H1 (cell line): ENCODE data around the gene MT1X. TPM values are rescaled to one million over a fixed set of nuclear protein-coding genes. Genes with fewer than 3 reads are reported as not detected.

ENCODE experiments used
- ASH2L ChIP-seq: fragments of 200-600, 300-600 bp; sonication (generic); IDR thresholded peaks from one replicate; pipeline ENCODE4 v1.7.1; 2017; ENCODE audit warnings: low read length
- ATF3 ChIP-seq: IDR thresholded peaks from 2 replicates; pipeline ENCODE4 v1.6.1; 2011; ENCODE audit warnings: low read depth, mild to moderate bottlenecking, low read length; ENCODE audit not compliant: insufficient read depth
- CEBPB ChIP-seq: IDR thresholded peaks from 2 replicates; pipeline ENCODE4 v1.6.1; 2012; ENCODE audit warnings: low read depth, low read length
- PHF8 ChIP-seq: fragments of 200-600 bp; sonication (generic); conservative IDR thresholded peaks from 2 replicates; pipeline ENCODE4 v1.7.1; 2012; ENCODE audit warnings: low read depth, mild to moderate bottlenecking, inconsistent platforms, low read length, moderate library complexity
- polyA plus RNA-seq, 7 experiments: library from polyadenylated mRNA; depleted of rRNA in 3 of 7; stranded (reverse) in 5 of 7; unstranded in 2 of 7; fragments of >200 nt in 5 of 7; fragments of 200-250 nt in 2 of 7; gene quantifications; 1 replicate in 5 of 7; 2 replicates in 1 of 7; 4 replicates in 1 of 7; pipeline versions ENCODE4 v1.2.1 to v1.2.3, GENCODE V29; 2011 to 2013; ENCODE audit warnings: missing spikeins in 2 of 7, mixed read lengths in 2 of 7
- total RNA-seq: library from RNA; stranded (reverse); fragmentation: NEBNext Ultra II Directional; extraction: Animal tissue kit (Norgen Biotek cat#: 25700); gene quantifications from 2 replicates; pipeline ENCODE4 v1.2.1, GENCODE V29; 2021

MT1X gene
- total and polyA plus RNA-seq, 2 of the 8 experiments (the other 6 are each of a cell fraction or from before 2014, with no cell fraction given), result 52.4 to 1,060 TPM

- no peak for TF ChIP-seq ATF3
- TF ChIP-seq ASH2L, result no peak
- no peak for TF ChIP-seq CEBPB
- no peak for TF ChIP-seq PHF8
Measured at GRCh38 chr16:56726926-56727325, 44.7 kb downstream of the MT1X start (continued).
